Neural crest cell (in vitro differentiated cells): ENCODE measurements around the gene IWS1. TPM values are rescaled to one million over a fixed set of nuclear protein-coding genes. Genes with fewer than 3 reads are reported as not detected.

Experiments
- DNase-seq: peaks from one replicate; pipeline ENCODE4 v3.0.0; 2021; ENCODE audit warnings: low read depth, mixed read lengths, low spot score
- H3K27ac Mint-ChIP-seq: one replicate; pipeline ENCODE4 v1.8.0; 2021; ENCODE audit warnings: mild to moderate bottlenecking, mixed read lengths; ENCODE audit not compliant: unreplicated experiment
- H3K27me3 Mint-ChIP-seq: 2 replicates; pipeline ENCODE4 v1.8.0; 2021; ENCODE audit warnings: low read depth, mild to moderate bottlenecking, mixed read lengths
- H3K36me3 Mint-ChIP-seq: 2 replicates; pipeline ENCODE4 v1.8.0; 2021; ENCODE audit warnings: low read depth, mild to moderate bottlenecking, mixed read lengths
- H3K4me1 Mint-ChIP-seq: 2 replicates; pipeline ENCODE4 v1.8.0; 2021; ENCODE audit warnings: mixed read lengths
- H3K4me3 Mint-ChIP-seq: one replicate; pipeline ENCODE4 v1.8.0; 2021; ENCODE audit warnings: mild to moderate bottlenecking, mixed read lengths
- H3K9me3 Mint-ChIP-seq: 2 replicates; pipeline ENCODE4 v1.8.0; 2021; ENCODE audit warnings: mixed read lengths
- CTCF ChIP-seq: fragments of 200-600 bp; sonication (generic); conservative IDR thresholded peaks from 2 replicates; pipeline ENCODE4 v1.5.0; 2021; ENCODE audit warnings: antibody characterized with exemption, mild to moderate bottlenecking
- total RNA-seq: library from RNA; stranded (reverse); gene quantifications from 2 replicates; pipeline ENCODE4 v1.2.1, GENCODE V29; 2021

Gene IWS1
- total RNA-seq, 1 donor from 2014 or later: 63.0 TPM

GRCh38 chr2:127437781-127438726, 88.2 kb downstream of the IWS1 start:
- H3K27ac Mint-ChIP-seq: peak overlapping the region; percentile 88
- no peak overlapping the region for H3K4me3 Mint-ChIP-seq
- peaks cover 3% of the 10 kb centered on the region for H3K36me3 Mint-ChIP-seq
- no peaks in the 10 kb centered on the region for H3K27me3 Mint-ChIP-seq
- no peak for TF ChIP-seq CTCF
- H3K4me1 Mint-ChIP-seq: peaks cover 4% of the 10 kb centered on the region
- no peaks in the 10 kb centered on the region for H3K9me3 Mint-ChIP-seq
- no peak for DNase-seq

GRCh38 chr2:127437056-127437455, 89.2 kb downstream of the IWS1 start:
- Mint-ChIP-seq H3K36me3 (peaks cover 1% of the 10 kb centered on the region), H3K4me1 (peaks cover 4% of the 10 kb centered on the region), H3K4me3 (no peak overlapping the region), H3K9me3 (no peaks in the 10 kb centered on the region), H3K27ac (no peak overlapping the region), H3K27me3 (no peaks in the 10 kb centered on the region)
- TF ChIP-seq CTCF: no peak
- DNase-seq: no peak

- Mint-ChIP-seq H3K4me3 (no peak overlapping the region), H3K27ac (no peak overlapping the region), H3K36me3 (no peaks in the 10 kb centered on the region), H3K4me1 (peaks cover 4% of the 10 kb centered on the region), H3K9me3 (no peaks in the 10 kb centered on the region), H3K27me3 (no peaks in the 10 kb centered on the region)
- DNase-seq: no peak
- no peak for TF ChIP-seq CTCF
Observed at GRCh38 chr2:127434515-127434914, 91.8 kb downstream of the IWS1 start.

GRCh38 chr2:127431408-127432023, 94.8 kb downstream of the IWS1 start:
- no peaks in the 10 kb centered on the region for H3K36me3 Mint-ChIP-seq
- TF ChIP-seq CTCF: no peak
- H3K9me3 Mint-ChIP-seq: no peaks in the 10 kb centered on the region

More at GRCh38 chr2:127431408-127432023, 94.8 kb downstream of the IWS1 start:
- no peak overlapping the region for H3K4me3 Mint-ChIP-seq
- no peak for DNase-seq
- H3K4me1 Mint-ChIP-seq: no peaks in the 10 kb centered on the region
- no peaks in the 10 kb centered on the region for H3K27me3 Mint-ChIP-seq
- H3K27ac Mint-ChIP-seq: no peak overlapping the region

Other genes with a start within 250 kb of the IWS1 start
- 63.6 and 67.4 TPM in 2 replicates for gene ERCC3, start 232.3 kb downstream of the IWS1 start, total RNA-seq
- gene MAP3K2, start 138.5 kb downstream of the IWS1 start, total RNA-seq: 31.5 and 35.1 TPM in 2 replicates
- gene PROC, start 108.1 kb downstream of the IWS1 start, total RNA-seq: not detected in 2 replicates
- gene MYO7B, start 9.2 kb upstream of the IWS1 start, total RNA-seq: 0.28 TPM in 1 of 2 replicates, not detected in the other
- gene GPR17, start 119.7 kb upstream of the IWS1 start, total RNA-seq: 6.4 and 7.7 TPM in 2 replicates
- 7.6 and 8.8 TPM in 2 replicates for gene LIMS2, start 149.0 kb upstream of the IWS1 start, total RNA-seq
- gene SFT2D3, start 175.0 kb upstream of the IWS1 start, total RNA-seq: 18.8 TPM in 2 replicates